Measurements from ENCODE around the gene ID3.

DNA sequence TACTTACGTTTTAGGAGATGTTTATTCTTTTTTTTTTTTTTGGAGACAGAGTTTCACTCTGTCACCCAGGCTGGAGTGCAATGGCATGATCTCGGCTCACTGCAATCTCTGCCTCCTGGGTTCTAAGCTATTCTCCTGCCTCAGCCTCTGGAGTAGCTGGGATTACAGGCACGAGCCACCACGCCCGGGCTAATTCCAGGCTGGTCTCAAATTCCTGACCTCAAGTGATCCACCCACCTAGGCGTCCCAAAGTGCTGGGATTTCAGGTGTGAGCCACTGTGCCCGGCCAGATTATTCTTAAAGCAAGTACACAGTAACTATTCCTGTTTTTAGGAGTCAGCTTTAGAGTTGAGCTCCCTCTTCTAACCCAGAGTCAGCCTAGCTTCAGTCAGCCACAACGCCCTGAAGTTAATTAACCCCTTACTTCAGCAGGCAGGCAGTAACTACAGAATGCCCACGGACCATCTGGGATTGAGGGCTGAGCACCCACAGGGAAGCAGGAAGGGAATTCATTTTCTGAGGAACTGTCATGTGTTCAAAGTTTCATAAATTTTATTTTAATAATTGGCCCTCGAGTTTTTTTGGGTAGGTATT is 5.3 kb upstream of the ID3 start:
- TF ChIP-seq, protein P1, sequence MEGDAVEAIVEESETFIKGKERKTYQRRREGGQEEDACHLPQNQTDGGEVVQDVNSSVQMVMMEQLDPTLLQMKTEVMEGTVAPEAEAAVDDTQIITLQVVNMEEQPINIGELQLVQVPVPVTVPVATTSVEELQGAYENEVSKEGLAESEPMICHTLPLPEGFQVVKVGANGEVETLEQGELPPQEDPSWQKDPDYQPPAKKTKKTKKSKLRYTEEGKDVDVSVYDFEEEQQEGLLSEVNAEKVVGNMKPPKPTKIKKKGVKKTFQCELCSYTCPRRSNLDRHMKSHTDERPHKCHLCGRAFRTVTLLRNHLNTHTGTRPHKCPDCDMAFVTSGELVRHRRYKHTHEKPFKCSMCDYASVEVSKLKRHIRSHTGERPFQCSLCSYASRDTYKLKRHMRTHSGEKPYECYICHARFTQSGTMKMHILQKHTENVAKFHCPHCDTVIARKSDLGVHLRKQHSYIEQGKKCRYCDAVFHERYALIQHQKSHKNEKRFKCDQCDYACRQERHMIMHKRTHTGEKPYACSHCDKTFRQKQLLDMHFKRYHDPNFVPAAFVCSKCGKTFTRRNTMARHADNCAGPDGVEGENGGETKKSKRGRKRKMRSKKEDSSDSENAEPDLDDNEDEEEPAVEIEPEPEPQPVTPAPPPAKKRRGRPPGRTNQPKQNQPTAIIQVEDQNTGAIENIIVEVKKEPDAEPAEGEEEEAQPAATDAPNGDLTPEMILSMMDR (IDR thresholded peaks at IDR 0.05), result no peak
- TF ChIP-seq POLR2A (IDR thresholded peaks at IDR 0.05), result no peak
- no peak for TF ChIP-seq POLR2AphosphoS5 (IDR thresholded peaks at IDR 0.05)
